Thyroid gland (tissue), 4 donors: ENCODE measurements around the gene UNCX.

Source experiments
- CTCF ChIP-seq, 6 experiments: fragments of 200-600 bp in 3 of 6; fragments of 450-650 bp in 3 of 6; sonication (generic) in 3 of 6; IDR thresholded peaks; one replicate each; pipeline ENCODE4 v1.5.1; 2016 to 2019; ENCODE audit warnings: antibody characterized with exemption in 6 of 6, mild to moderate bottlenecking in 2 of 6, inconsistent platforms in 1 of 6, moderate library complexity in 1 of 6
- POLR2A ChIP-seq, 2 donors: fragments of 450-650 bp; IDR thresholded peaks; one replicate each; pipeline ENCODE4 v1.6.1; 2017; ENCODE audit warnings: antibody characterized with exemption in 2 of 2, mild to moderate bottlenecking in 2 of 2, moderate library complexity in 1 of 2

DNA sequence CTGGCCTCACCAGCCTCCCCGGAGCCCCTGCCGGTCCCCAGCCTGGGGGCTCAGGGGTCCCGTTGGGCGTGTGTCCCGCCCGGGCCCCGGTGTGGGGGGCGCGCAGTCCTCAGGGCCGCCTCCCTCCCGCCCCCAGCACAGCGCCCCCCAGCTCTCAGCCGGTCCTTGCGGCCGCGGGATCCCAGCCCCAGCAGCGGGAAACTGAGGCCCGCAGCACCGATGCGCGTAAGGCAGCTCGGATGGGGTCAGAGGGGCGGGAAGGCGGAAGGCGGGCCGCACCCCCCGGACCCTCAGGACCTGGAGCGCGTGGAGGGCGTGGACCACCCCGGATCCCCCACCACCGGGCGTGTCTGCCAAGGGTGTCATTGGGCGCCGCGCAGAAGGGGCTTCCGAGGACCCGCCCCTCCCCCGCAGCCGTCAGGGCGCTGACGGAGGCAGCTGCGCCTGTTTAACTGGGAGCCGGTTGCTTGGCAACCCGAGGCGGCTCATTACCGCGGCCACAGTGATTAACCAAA, 14.9 kb downstream of the UNCX start:
- TF ChIP-seq POLR2A (IDR thresholded peaks at IDR 0.05) = no peak
- TF ChIP-seq CTCF (IDR thresholded peaks at IDR 0.05) = no peak
